Astrocyte (in vitro differentiated cells and primary cell): Measurements from ENCODE around the gene SHROOM1.

Source experiments
- CTCF ChIP-seq: IDR thresholded peaks from 2 replicates; pipeline ENCODE4 v1.5.1; 2011; ENCODE audit warnings: low read depth, mild to moderate bottlenecking, inconsistent platforms, low read length, moderate library complexity; ENCODE audit not compliant: insufficient read depth
- EZH2 ChIP-seq: IDR thresholded peaks from 2 replicates; pipeline ENCODE4 v1.6.1; 2012; ENCODE audit warnings: mild to moderate bottlenecking, low read length, inconsistent platforms; ENCODE audit not compliant: insufficient read depth

GRCh38 chr5:132834057-132834456 is 3.6 kb upstream of the SHROOM1 start:
- no peak for TF ChIP-seq CTCF
- TF ChIP-seq EZH2, result no peak
